Stimulated activated memory B cell treated with anti-CD40 and anti-IgM and Interleukin-4, amounts not matched to agents 10 μg/mL and 1 μg/mL and 100 μg/mL, for 72 hours (primary cell): ENCODE data around the gene RBFOX1.

ENCODE experiments used
- ATAC-seq: fragments of 150-1000 bp; cut with Tn5 transposase; 2 replicates; pipeline ENCODE4 v1.10.0; 2021
- H3K27ac Mint-ChIP-seq: one replicate; pipeline ENCODE4 v1.8.0; 2022; ENCODE audit warnings: mild to moderate bottlenecking, mixed read lengths
- H3K27me3 Mint-ChIP-seq: one replicate; pipeline ENCODE4 v1.8.0; 2022; ENCODE audit warnings: mixed read lengths
- H3K36me3 Mint-ChIP-seq: one replicate; pipeline ENCODE4 v1.8.0; 2022; ENCODE audit warnings: mixed read lengths
- H3K4me1 Mint-ChIP-seq: one replicate; pipeline ENCODE4 v1.8.0; 2022; ENCODE audit warnings: mixed read lengths
- H3K4me3 Mint-ChIP-seq: one replicate; pipeline ENCODE4 v1.8.0; 2022; ENCODE audit warnings: mild to moderate bottlenecking, moderate library complexity, mixed read lengths
- H3K9me3 Mint-ChIP-seq: one replicate; pipeline ENCODE4 v1.8.0; 2022; ENCODE audit warnings: mixed read lengths

Gene RBFOX1

GRCh38 chr16:7571366-7571765, 238.7 kb downstream of the RBFOX1 start:
- Mint-ChIP-seq H3K27me3 (no peaks in the 10 kb centered on the region), H3K27ac (no peak overlapping the region)

GRCh38 chr16:7577588-7577987, 244.9 kb downstream of the RBFOX1 start:
- H3K36me3 Mint-ChIP-seq = no peaks in the 10 kb centered on the region
- no peak for ATAC-seq
- H3K9me3 Mint-ChIP-seq = peaks cover 7% of the 10 kb centered on the region
- no peak overlapping the region for H3K4me3 Mint-ChIP-seq
- H3K27me3 Mint-ChIP-seq = no peaks in the 10 kb centered on the region
- no peaks in the 10 kb centered on the region for H3K4me1 Mint-ChIP-seq
- no peak overlapping the region for H3K27ac Mint-ChIP-seq

More at GRCh38 chr16:7571366-7571765, 238.7 kb downstream of the RBFOX1 start:
- ATAC-seq = no peak
- Mint-ChIP-seq H3K4me3 (no peak overlapping the region), H3K36me3 (no peaks in the 10 kb centered on the region), H3K4me1 (no peaks in the 10 kb centered on the region), H3K9me3 (peaks cover 3% of the 10 kb centered on the region)

- no peaks in the 10 kb centered on the region for H3K27me3 Mint-ChIP-seq
These were observed 246.8 kb downstream of the RBFOX1 start for GRCh38 chr16:7579454-7579853.

GRCh38 chr16:7581175-7581574, 248.5 kb downstream of the RBFOX1 start:
- Mint-ChIP-seq H3K27me3 (no peaks in the 10 kb centered on the region), H3K36me3 (no peaks in the 10 kb centered on the region), H3K27ac (no peak overlapping the region), H3K4me3 (no peak overlapping the region), H3K9me3 (peaks cover 7% of the 10 kb centered on the region), H3K4me1 (no peaks in the 10 kb centered on the region)
- no peak for ATAC-seq

More at GRCh38 chr16:7579454-7579853, 246.8 kb downstream of the RBFOX1 start:
- H3K4me3 Mint-ChIP-seq = no peak overlapping the region
- no peak overlapping the region for H3K27ac Mint-ChIP-seq
- H3K4me1 Mint-ChIP-seq = no peaks in the 10 kb centered on the region
- peaks cover 7% of the 10 kb centered on the region for H3K9me3 Mint-ChIP-seq
- ATAC-seq = no peak
- H3K36me3 Mint-ChIP-seq = no peaks in the 10 kb centered on the region

GRCh38 chr16:7583396-7583795, 250.8 kb downstream of the RBFOX1 start:
- Mint-ChIP-seq H3K27me3 (no peaks in the 10 kb centered on the region), H3K27ac (no peak overlapping the region), H3K36me3 (no peaks in the 10 kb centered on the region), H3K4me1 (no peaks in the 10 kb centered on the region), H3K4me3 (no peak overlapping the region), H3K9me3 (peaks cover 3% of the 10 kb centered on the region)
- ATAC-seq = no peak

GRCh38 chr16:7584561-7584960, 251.9 kb downstream of the RBFOX1 start:
- Mint-ChIP-seq H3K4me3 (no peak overlapping the region), H3K27me3 (no peaks in the 10 kb centered on the region), H3K4me1 (no peaks in the 10 kb centered on the region), H3K27ac (no peak overlapping the region), H3K36me3 (no peaks in the 10 kb centered on the region), H3K9me3 (no peaks in the 10 kb centered on the region)
- no peak for ATAC-seq

GRCh38 chr16:7585705-7586104, 253.1 kb downstream of the RBFOX1 start:
- no peaks in the 10 kb centered on the region for H3K9me3 Mint-ChIP-seq
- no peak for ATAC-seq
- H3K4me3 Mint-ChIP-seq = no peak overlapping the region
- no peaks in the 10 kb centered on the region for H3K27me3 Mint-ChIP-seq
- H3K27ac Mint-ChIP-seq = no peak overlapping the region
- H3K36me3 Mint-ChIP-seq = no peaks in the 10 kb centered on the region
- no peaks in the 10 kb centered on the region for H3K4me1 Mint-ChIP-seq

GRCh38 chr16:7590934-7591333, 258.3 kb downstream of the RBFOX1 start:
- Mint-ChIP-seq H3K4me3 (no peak overlapping the region), H3K36me3 (no peaks in the 10 kb centered on the region), H3K4me1 (no peaks in the 10 kb centered on the region), H3K27me3 (no peaks in the 10 kb centered on the region), H3K9me3 (no peaks in the 10 kb centered on the region), H3K27ac (no peak overlapping the region)
- ATAC-seq = no peak

- no peak for ATAC-seq
- Mint-ChIP-seq H3K36me3 (no peaks in the 10 kb centered on the region), H3K27ac (no peak overlapping the region), H3K4me1 (no peaks in the 10 kb centered on the region), H3K9me3 (no peaks in the 10 kb centered on the region), H3K27me3 (no peaks in the 10 kb centered on the region), H3K4me3 (no peak overlapping the region)
These were observed 263.7 kb downstream of the RBFOX1 start for GRCh38 chr16:7596308-7596707.

GRCh38 chr16:7597677-7598076, 265.0 kb downstream of the RBFOX1 start:
- Mint-ChIP-seq H3K4me1 (no peaks in the 10 kb centered on the region), H3K27me3 (no peaks in the 10 kb centered on the region), H3K9me3 (no peaks in the 10 kb centered on the region), H3K36me3 (no peaks in the 10 kb centered on the region), H3K27ac (no peak overlapping the region), H3K4me3 (no peak overlapping the region)
- ATAC-seq = no peak

- H3K9me3 Mint-ChIP-seq = peaks cover 10% of the 10 kb centered on the region
- no peaks in the 10 kb centered on the region for H3K27me3 Mint-ChIP-seq
- H3K27ac Mint-ChIP-seq = no peak overlapping the region
- H3K36me3 Mint-ChIP-seq = no peaks in the 10 kb centered on the region
- H3K4me1 Mint-ChIP-seq = no peaks in the 10 kb centered on the region
- ATAC-seq = no peak
- H3K4me3 Mint-ChIP-seq = no peak overlapping the region
These were observed 268.5 kb downstream of the RBFOX1 start for GRCh38 chr16:7601100-7601499.

GRCh38 chr16:7602291-7602950, 269.8 kb downstream of the RBFOX1 start:
- H3K4me1 Mint-ChIP-seq = no peaks in the 10 kb centered on the region
- H3K27ac Mint-ChIP-seq = no peak overlapping the region
- H3K4me3 Mint-ChIP-seq = no peak overlapping the region
- H3K9me3 Mint-ChIP-seq = peaks cover 10% of the 10 kb centered on the region
- H3K27me3 Mint-ChIP-seq = no peaks in the 10 kb centered on the region
- no peak for ATAC-seq
- no peaks in the 10 kb centered on the region for H3K36me3 Mint-ChIP-seq

- Mint-ChIP-seq H3K4me1 (no peaks in the 10 kb centered on the region), H3K27me3 (no peaks in the 10 kb centered on the region), H3K36me3 (no peaks in the 10 kb centered on the region), H3K9me3 (peaks cover 10% of the 10 kb centered on the region), H3K4me3 (no peak overlapping the region), H3K27ac (no peak overlapping the region)
- no peak for ATAC-seq
These were observed 273.2 kb downstream of the RBFOX1 start for GRCh38 chr16:7605812-7606211.

GRCh38 chr16:7612671-7613070, 280.0 kb downstream of the RBFOX1 start:
- H3K36me3 Mint-ChIP-seq = no peaks in the 10 kb centered on the region
- H3K27ac Mint-ChIP-seq = no peak overlapping the region
- H3K4me3 Mint-ChIP-seq = no peak overlapping the region
- H3K27me3 Mint-ChIP-seq = no peaks in the 10 kb centered on the region
- no peak for ATAC-seq
- no peaks in the 10 kb centered on the region for H3K4me1 Mint-ChIP-seq
- H3K9me3 Mint-ChIP-seq = peaks cover 3% of the 10 kb centered on the region

- Mint-ChIP-seq H3K27me3 (no peaks in the 10 kb centered on the region), H3K36me3 (no peaks in the 10 kb centered on the region), H3K4me1 (no peaks in the 10 kb centered on the region), H3K9me3 (peaks cover 3% of the 10 kb centered on the region), H3K4me3 (no peak overlapping the region), H3K27ac (no peak overlapping the region)
- ATAC-seq = no peak
These were observed 280.9 kb downstream of the RBFOX1 start for GRCh38 chr16:7613518-7613917.

- Mint-ChIP-seq H3K4me1 (no peaks in the 10 kb centered on the region), H3K36me3 (no peaks in the 10 kb centered on the region), H3K27me3 (no peaks in the 10 kb centered on the region), H3K27ac (no peak overlapping the region), H3K4me3 (no peak overlapping the region), H3K9me3 (peaks cover 3% of the 10 kb centered on the region)
- ATAC-seq = no peak
These were observed 281.6 kb downstream of the RBFOX1 start for GRCh38 chr16:7614021-7614795.
